GM19463 (cell line): Measurements from ENCODE around the gene PRC1.
A peak's percentile ranks its signal among the peaks of the same experiment; 100 is the strongest.
"Not testable (repeated sequence)": the region's sequence is repeated elsewhere in the genome, so short reads cannot be mapped to it uniquely, and the experiment has no call there.

Experiments
- ATAC-seq: cut with Tn5 transposase; IDR thresholded peaks from one replicate; pipeline ENCODE4 v1.9.1; 2021; ENCODE audit warnings: mild to moderate bottlenecking, moderate library complexity; ENCODE audit not compliant: unreplicated experiment

PRC1 gene

GRCh38 chr15:90934949-90935751 lies 59.2 kb downstream of the PRC1 start, which contains the start of gene UNC45A:
Gene UNC45A, plus strand, starts transcription at chr15:90935285. Its CDS starts 40 bp downstream, at chr15:90935325.
- ATAC-seq: peak; percentile 58

GRCh38 chr15:90934256-90934948 lies 59.9 kb downstream of the PRC1 start:
- peak; percentile 27 for ATAC-seq

GRCh38 chr15:90933301-90933700 lies 61.0 kb downstream of the PRC1 start:
- ATAC-seq: no peak

GRCh38 chr15:90932660-90932991 lies 61.7 kb downstream of the PRC1 start:
- ATAC-seq: no peak

GRCh38 chr15:90931828-90932659 lies 62.3 kb downstream of the PRC1 start, which contains the start of gene HDDC3:
Gene HDDC3, minus strand, starts transcription at chr15:90932549. Its CDS starts 9 bp downstream, at chr15:90932540.
- ATAC-seq: peak; percentile 51

- no peak for ATAC-seq
Measured at GRCh38 chr15:90931575-90931827, 62.8 kb downstream of the PRC1 start.

- ATAC-seq: no peak
Measured at GRCh38 chr15:90930861-90931574, 63.3 kb downstream of the PRC1 start.

- ATAC-seq: no peak
Measured at GRCh38 chr15:90929246-90930019, 64.9 kb downstream of the PRC1 start.

- not testable (repeated sequence) for ATAC-seq
Measured at GRCh38 chr15:90928106-90928505, 66.2 kb downstream of the PRC1 start.

GRCh38 chr15:90926766-90927165 lies 67.6 kb downstream of the PRC1 start:
- ATAC-seq: not testable (repeated sequence)

GRCh38 chr15:90924375-90924774 lies 70.0 kb downstream of the PRC1 start:
- peak; percentile 64 for ATAC-seq

- peak; percentile 90 for ATAC-seq
Measured at GRCh38 chr15:90922712-90923322, 71.5 kb downstream of the PRC1 start.

GRCh38 chr15:90921887-90922286 lies 72.4 kb downstream of the PRC1 start:
- ATAC-seq: no peak

- no peak for ATAC-seq
Measured at GRCh38 chr15:90918835-90919234, 75.5 kb downstream of the PRC1 start.

- no peak for ATAC-seq
Measured at GRCh38 chr15:90918034-90918788, 76.1 kb downstream of the PRC1 start.

GRCh38 chr15:90917569-90917968 lies 76.8 kb downstream of the PRC1 start:
- no peak for ATAC-seq

- ATAC-seq: no peak
Measured at GRCh38 chr15:90916461-90916860, 77.9 kb downstream of the PRC1 start.
